ENCODE data around the gene PPP1CB.

PPP1CB gene

GRCh38 chr2:28824870-28825269 is 73.2 kb downstream of the PPP1CB start:
- no peaks in the 10 kb centered on the region for H3K36me3 ChIP-seq (ENCODE audit: control insufficient read depth, insufficient read depth, low read length, severe bottlenecking)
- no peaks in the 10 kb centered on the region for H3K27me3 ChIP-seq (replicated peaks; ENCODE audit: control insufficient read depth, insufficient read depth, low read length)
- H3K9me3 ChIP-seq (ENCODE audit: control insufficient read depth, low read length): no peaks in the 10 kb centered on the region
- DNase-seq (ENCODE audit: low read depth): no peak
- H3K9ac ChIP-seq (ENCODE audit: low read length): no peak overlapping the region
- H3K4me3 ChIP-seq (ENCODE audit: low read length): no peak overlapping the region
- H3K4me1 ChIP-seq (ENCODE audit: control insufficient read depth, insufficient read depth, low read length): no peaks in the 10 kb centered on the region

DNA sequence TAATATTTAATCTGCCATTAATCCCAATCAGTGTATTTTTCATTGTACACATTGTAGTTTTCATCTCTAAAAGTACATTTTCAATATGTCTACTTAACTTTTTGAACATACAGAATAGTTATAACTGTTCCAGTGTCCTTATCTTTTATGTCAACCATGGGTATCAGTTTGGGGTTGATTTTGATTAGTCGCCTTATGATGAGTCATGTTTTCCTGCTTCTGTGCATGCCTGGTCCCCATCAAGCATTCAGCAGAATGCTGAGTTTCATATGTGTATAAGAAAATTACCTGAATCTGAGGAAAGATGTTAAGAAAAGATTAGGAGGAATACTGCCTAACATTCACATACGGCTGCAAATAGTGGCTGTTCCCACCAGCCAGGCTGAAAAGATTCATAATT is 76.8 kb downstream of the PPP1CB start:
- no peak overlapping the region for H3K9ac ChIP-seq (ENCODE audit: low read length)
- no peak overlapping the region for H3K4me3 ChIP-seq (ENCODE audit: low read length)
- no peaks in the 10 kb centered on the region for H3K4me1 ChIP-seq (ENCODE audit: control insufficient read depth, insufficient read depth, low read length)
- no peaks in the 10 kb centered on the region for H3K36me3 ChIP-seq (ENCODE audit: control insufficient read depth, insufficient read depth, low read length, severe bottlenecking)
- H3K27me3 ChIP-seq (replicated peaks; ENCODE audit: control insufficient read depth, insufficient read depth, low read length): no peaks in the 10 kb centered on the region
- no peak for DNase-seq (ENCODE audit: low read depth)
- H3K9me3 ChIP-seq (ENCODE audit: control insufficient read depth, low read length): no peaks in the 10 kb centered on the region

DNA sequence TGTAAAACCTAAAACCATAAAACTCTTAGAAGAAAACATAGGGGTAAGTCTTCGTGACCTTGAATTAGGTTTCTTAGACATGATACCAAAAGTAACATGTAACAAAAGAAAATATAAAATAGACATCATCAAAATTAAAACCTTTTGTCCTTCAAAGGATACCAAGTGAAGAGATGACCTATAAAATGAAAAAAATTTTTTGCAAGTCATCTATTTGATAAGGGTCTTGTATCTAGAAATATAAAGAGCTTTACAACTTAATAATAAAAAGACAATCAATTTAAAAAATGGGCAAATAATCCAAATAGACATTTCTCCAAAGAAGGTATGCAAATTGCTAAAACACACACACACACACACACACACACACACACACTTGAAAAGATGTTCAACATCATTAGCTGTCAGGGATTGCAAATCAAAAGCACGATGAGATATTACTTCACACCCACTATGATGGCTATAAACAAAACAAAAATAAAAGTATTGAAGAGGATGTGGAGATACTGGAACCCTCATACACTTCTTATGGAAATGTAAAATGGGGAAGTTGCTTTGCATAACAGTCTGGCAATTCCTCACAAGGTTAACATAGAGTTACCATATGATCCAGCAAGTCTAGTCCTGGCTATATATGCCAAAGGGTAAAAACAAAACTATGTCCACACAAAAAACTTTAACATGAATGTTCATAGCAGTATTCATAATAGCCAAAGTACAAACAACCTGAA is 82.3 kb downstream of the PPP1CB start:
- DNase-seq (ENCODE audit: low read depth): no peak
- Histone ChIP-seq H3K9me3 (ENCODE audit: control insufficient read depth, low read length) (no peaks in the 10 kb centered on the region), H3K4me3 (ENCODE audit: low read length) (no peak overlapping the region), H3K9ac (ENCODE audit: low read length) (no peak overlapping the region), H3K36me3 (ENCODE audit: control insufficient read depth, insufficient read depth, low read length, severe bottlenecking) (no peaks in the 10 kb centered on the region), H3K4me1 (ENCODE audit: control insufficient read depth, insufficient read depth, low read length) (no peaks in the 10 kb centered on the region), H3K27me3 (replicated peaks; ENCODE audit: control insufficient read depth, insufficient read depth, low read length) (no peaks in the 10 kb centered on the region)

DNA sequence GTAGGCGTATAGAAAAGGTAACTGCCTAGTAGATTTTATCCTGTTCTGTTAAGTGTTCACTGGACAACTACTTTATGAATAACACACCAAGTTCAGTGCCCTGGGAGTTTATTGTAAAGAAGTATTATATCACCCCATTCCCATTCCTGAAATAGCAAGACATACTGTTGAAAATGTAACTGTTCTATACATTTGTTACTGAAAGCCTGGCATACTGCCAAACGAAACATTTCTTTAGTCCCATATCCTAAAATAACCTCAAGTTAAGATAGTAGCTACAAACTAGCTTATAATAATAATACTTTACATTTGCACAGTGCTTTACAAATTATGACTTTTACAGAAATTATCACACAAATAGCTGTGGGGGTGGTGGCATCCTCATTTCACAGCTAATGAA is 84.2 kb downstream of the PPP1CB start:
- H3K9ac ChIP-seq (ENCODE audit: low read length): no peak overlapping the region
- H3K4me3 ChIP-seq (ENCODE audit: low read length): no peak overlapping the region
- H3K27me3 ChIP-seq (replicated peaks; ENCODE audit: control insufficient read depth, insufficient read depth, low read length): no peaks in the 10 kb centered on the region
- no peaks in the 10 kb centered on the region for H3K9me3 ChIP-seq (ENCODE audit: control insufficient read depth, low read length)
- H3K4me1 ChIP-seq (ENCODE audit: control insufficient read depth, insufficient read depth, low read length): no peaks in the 10 kb centered on the region
- DNase-seq (ENCODE audit: low read depth): peak; percentile 4
- H3K36me3 ChIP-seq (ENCODE audit: control insufficient read depth, insufficient read depth, low read length, severe bottlenecking): no peaks in the 10 kb centered on the region

DNA sequence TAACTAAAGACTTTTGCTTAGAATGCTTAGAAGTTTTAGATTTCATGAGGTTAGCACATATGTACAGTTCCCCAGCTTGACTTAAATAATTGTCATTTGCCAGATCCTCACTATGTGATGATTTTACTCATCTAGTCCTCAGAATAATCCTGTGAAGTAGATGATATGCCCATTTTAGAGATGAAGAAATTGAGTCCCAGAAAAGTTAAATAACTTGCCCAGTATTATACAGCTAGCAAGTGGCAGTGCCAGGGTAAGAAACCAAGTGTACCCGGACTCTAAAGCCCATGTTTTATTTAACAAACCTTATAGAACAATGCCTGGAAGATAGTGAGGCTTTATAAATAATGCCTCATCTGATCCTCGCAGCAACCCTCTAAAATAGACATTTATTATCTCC is 87.3 kb downstream of the PPP1CB start:
- DNase-seq (ENCODE audit: low read depth): no peak
- Histone ChIP-seq H3K9ac (ENCODE audit: low read length) (no peak overlapping the region), H3K36me3 (ENCODE audit: control insufficient read depth, insufficient read depth, low read length, severe bottlenecking) (peaks cover 5% of the 10 kb centered on the region), H3K9me3 (ENCODE audit: control insufficient read depth, low read length) (no peaks in the 10 kb centered on the region), H3K27me3 (replicated peaks; ENCODE audit: control insufficient read depth, insufficient read depth, low read length) (no peaks in the 10 kb centered on the region), H3K4me1 (ENCODE audit: control insufficient read depth, insufficient read depth, low read length) (peaks cover 9% of the 10 kb centered on the region), H3K4me3 (ENCODE audit: low read length) (no peak overlapping the region)

DNA sequence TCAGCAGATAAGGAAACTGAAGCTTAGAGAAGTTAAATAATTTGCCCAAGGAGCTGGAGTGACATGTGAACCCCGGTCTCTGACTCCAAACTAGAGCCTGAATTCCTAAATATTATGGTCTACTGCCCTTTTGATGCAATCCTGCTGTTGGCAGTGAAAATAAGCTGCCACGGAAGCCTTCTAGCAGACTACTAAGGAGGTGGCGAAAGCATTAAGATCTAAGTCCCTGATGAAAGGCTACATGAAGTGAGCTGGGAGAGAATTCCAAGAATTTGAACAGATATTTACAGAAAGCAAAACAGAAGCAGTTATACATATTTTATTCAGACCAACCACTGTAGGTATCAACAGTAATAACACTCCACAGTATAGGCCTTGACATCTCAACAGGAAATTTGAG is 90.4 kb downstream of the PPP1CB start:
- Histone ChIP-seq H3K9me3 (ENCODE audit: control insufficient read depth, low read length) (no peaks in the 10 kb centered on the region), H3K4me1 (ENCODE audit: control insufficient read depth, insufficient read depth, low read length) (peaks cover 9% of the 10 kb centered on the region), H3K27me3 (replicated peaks; ENCODE audit: control insufficient read depth, insufficient read depth, low read length) (no peaks in the 10 kb centered on the region), H3K9ac (ENCODE audit: low read length) (no peak overlapping the region), H3K36me3 (ENCODE audit: control insufficient read depth, insufficient read depth, low read length, severe bottlenecking) (peaks cover 16% of the 10 kb centered on the region), H3K4me3 (ENCODE audit: low read length) (no peak overlapping the region)
- DNase-seq (ENCODE audit: low read depth): peak; percentile 9

All from adipocyte (in vitro differentiated cells).